ENCODE measurements around the gene FOXD1. TPM values are rescaled to one million over a fixed set of nuclear protein-coding genes. Genes with fewer than 3 reads are reported as not detected.

The FOXD1 gene
- total and polyA plus RNA-seq, 2 of the 8 experiments (the other 6 are each of a cell fraction or from before 2014, with no cell fraction given) = 0.11 to 1.1 TPM

DNA sequence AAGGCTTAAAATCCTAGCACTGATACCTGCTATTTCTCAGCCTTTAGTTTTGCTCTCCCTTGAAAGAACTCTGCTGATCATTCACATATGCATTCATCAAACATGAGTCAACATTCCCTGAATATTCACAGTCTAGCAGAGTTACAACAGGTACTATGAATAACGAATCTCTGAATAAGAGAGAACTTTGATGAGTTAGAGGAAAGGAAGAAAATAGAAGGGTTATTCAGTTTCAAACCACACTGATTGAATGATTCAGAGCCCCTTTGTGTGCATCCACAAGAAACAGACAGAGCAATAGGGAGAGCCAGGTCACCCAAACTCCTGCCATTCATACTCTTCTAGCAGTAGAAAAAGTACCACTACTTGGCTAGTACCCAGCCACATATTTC lies 36.0 kb downstream of the FOXD1 start:
- Histone ChIP-seq H2AFZ (ENCODE audit: low read length) (no peak overlapping the region), H3K36me3 (ENCODE audit: control insufficient read depth in 2 of 4, insufficient read depth in 4 of 4, low read length in 3 of 4) (no peaks in the 10 kb centered on the region), H3K9me3 (ENCODE audit: insufficient read depth in 2 of 2, low read depth in 1 of 2, low read length in 1 of 2) (no peaks in the 10 kb centered on the region; a peak in 1 of 4 replicates), H2BK15ac (ENCODE audit: low read length) (no peak overlapping the region), H3K9ac (replicated peaks in 1 of 4; ENCODE audit: extremely low read depth in 1 of 4, low read depth in 3 of 4, low read length in 3 of 4) (no peak overlapping the region), H3K56ac (replicated peaks; ENCODE audit: insufficient read length, low read depth, low read length) (no peak overlapping the region), H3K4me1 (replicated peaks in 1 of 4; ENCODE audit: control insufficient read depth in 3 of 4, insufficient read depth in 4 of 4, low read length in 3 of 4) (peaks cover 0 to 8% (median 6%) of the 10 kb centered on the region in 4 experiments; a peak in 5 of 7 replicates), H3K79me2 (ENCODE audit: control insufficient read depth in 1 of 2, insufficient read depth in 2 of 2, low read length in 2 of 2) (no peaks in the 10 kb centered on the region), H3K4me2 (ENCODE audit: insufficient read depth in 1 of 2, low read depth in 2 of 2, low read length in 2 of 2) (peak overlapping the region in 1 of 2 experiments; percentile 33; a peak in 2 of 4 replicates), H3K27me3 (replicated peaks in 1 of 4; ENCODE audit: control insufficient read depth in 3 of 4, extremely low read depth in 1 of 4, insufficient read depth in 3 of 4, low read length in 3 of 4) (peaks cover 4 to 12% (median 9%) of the 10 kb centered on the region in 4 experiments), H2AK5ac (ENCODE audit: low read depth, low read length) (no peak overlapping the region), H3K27ac (ENCODE audit: low read depth, low read length) (no peak overlapping the region), H2BK120ac (replicated peaks; ENCODE audit: low read depth, low read length) (no peak overlapping the region), H2BK12ac (ENCODE audit: low read depth, low read length) (0 out of 2 replicates have a peak overlapping the region, but pooled peaks have one; percentile 76), H3K14ac (ENCODE audit: insufficient read length) (no peak overlapping the region), H4K20me1 (replicated peaks in 1 of 2; ENCODE audit: control insufficient read depth in 1 of 2, insufficient read depth in 2 of 2, low read length in 2 of 2) (no peaks in the 10 kb centered on the region), H3K18ac (ENCODE audit: extremely low read depth, low read length) (no peak overlapping the region), H3K4me3 (ENCODE audit: extremely low read depth in 1 of 4, insufficient read depth in 2 of 4, low read depth in 3 of 4, low read length in 4 of 4) (no peak overlapping the region), H3K79me1 (ENCODE audit: low read depth, low read length) (no peaks in the 10 kb centered on the region), H3K4ac (replicated peaks; ENCODE audit: insufficient read length, low read depth, low read length) (no peak overlapping the region), H3K23ac (ENCODE audit: insufficient read length) (no peak overlapping the region), H4K8ac (ENCODE audit: extremely low read depth, insufficient read depth, low read length) (no peak overlapping the region), H2BK20ac (ENCODE audit: low read length) (peak overlapping the region; percentile 53; the same call in 1 of the 2 replicates), H2BK5ac (ENCODE audit: low read depth, low read length) (no peak overlapping the region), H4K5ac (ENCODE audit: insufficient read length, low read depth, low read length) (no peak overlapping the region), H3K23me2 (ENCODE audit: low read depth, low read length) (no peaks in the 10 kb centered on the region), H4K91ac (replicated peaks; ENCODE audit: insufficient read length, low read length) (no peak overlapping the region)
- WGBS, 2 experiments (ENCODE audit: extremely low coverage in 1 of 2, insufficient coverage in 1 of 2, insufficient read length in 1 of 2, insufficient replicate concordance in 2 of 2, low coverage in 1 of 2, low lambda C conversion rate in 2 of 2, missing lambda C conversion rate in 1 of 2) = 71% methylated on average over 1 of the region's 1 CpG; no CpG with 5 or more reads in 1 of the 2 experiments
- no peak for FAIRE-seq
- TF ChIP-seq KDM1A (IDR thresholded peaks at IDR 0.05; ENCODE audit: borderline replicate concordance, low read length) (no peak), CHD2 (IDR thresholded peaks at IDR 0.05; ENCODE audit: low read length) (no peak), BRCA1 (IDR thresholded peaks at IDR 0.05; ENCODE audit: low read depth, low read length) (no peak), RBBP5 (IDR thresholded peaks at IDR 0.05; ENCODE audit: borderline replicate concordance, low read depth, low read length) (no peak), TCF12 (IDR thresholded peaks at IDR 0.05; ENCODE audit: low read depth, low read length) (no peak)
- DNase-seq (ENCODE audit: low read depth in 1 of 2, low spot score in 2 of 2) = no peak
- ChIA-PET CTCF (ENCODE audit: partially characterized antibody) (interaction anchor here (1.5 kb wide), 1 partner anchor 9 kb away, joined by 6 read pairs; no protein-coding TSS in a partner anchor), POLR2A (ENCODE audit: partially characterized antibody) (no interaction called here)

Data from H1 (cell line).